GM12878 (cell line): ENCODE data around the gene TLR5. TPM values are rescaled to one million over a fixed set of nuclear protein-coding genes. Genes with fewer than 3 reads are reported as not detected.

Experiments used
- ATAC-seq: fragments of 200-7000 bp; cut with Tn5 transposase; 3 replicates; pipeline ENCODE4 v1.9.1; 2020; ENCODE audit warnings: mild to moderate bottlenecking, moderate library complexity
- BruUV-seq: library from RNA; stranded (reverse); fragments of 400-500 nt; replicated peaks from 2 replicates; lab custom pipeline; 2021; lab: Mats Ljungman, UMichigan
- CTCF ChIA-PET: fragments of 300-600 bp; sonication (Branson Sonifier 250); formaldehyde crosslinking; extraction: SDS; loops from one replicate; lab custom pipeline; 2021; ENCODE audit warnings: inconsistent platforms; lab: Yijun Ruan, JAX
- POLR2A ChIA-PET: fragments of 350-600 bp; formaldehyde crosslinking; extraction: SDS; loops from one replicate; lab custom pipeline; 2021; ENCODE audit warnings: inconsistent platforms; lab: Charles Lee
- RAD21 ChIA-PET: fragments of 300-600 bp; sonication (Branson Sonifier 250); formaldehyde crosslinking; loops from one replicate; lab custom pipeline; 2023; ENCODE audit warnings: antibody characterized with exemption; ENCODE audit not compliant: unreplicated experiment; lab: Charles Lee
- SMC1A ChIA-PET: fragments of 300-600 bp; sonication (Branson Sonifier 250); formaldehyde crosslinking; loops from one replicate; lab custom pipeline; 2023; ENCODE audit not compliant: unreplicated experiment, uncharacterized antibody; lab: Charles Lee
- DNase-seq: peaks from one replicate; pipeline ENCODE4 v3.0.0-alpha.2; 2011; ENCODE audit warnings: low read depth, low spot score
- FAIRE-seq: peaks from 3 replicates; lab custom pipeline; 2011; peaks lifted over from hg19 to GRCh38; lab: Jason Lieb, UNC
- H2AFZ ChIP-seq: 2 replicates; pipeline ENCODE4 v1.6.0; 2011; ENCODE audit warnings: low read depth, low read length, control low read depth; ENCODE audit not compliant: control insufficient read depth
- H3K27ac ChIP-seq: 2 replicates; pipeline ENCODE4 v1.5.1; 2011; ENCODE audit warnings: control low read depth; ENCODE audit not compliant: control insufficient read depth, insufficient read depth
- H3K27me3 ChIP-seq, 2 experiments: replicated peaks in 1 of 2; 2 replicates each; pipeline versions ENCODE4 v1.6.0 to v1.6.1; 2011; ENCODE audit warnings: low read length in 1 of 2; ENCODE audit not compliant: control insufficient read depth in 2 of 2, insufficient read depth in 2 of 2
- H3K36me3 ChIP-seq, 2 experiments: 2 replicates each; pipeline ENCODE4 v1.5.1; 2011; ENCODE audit warnings: low read length in 1 of 2; ENCODE audit not compliant: control insufficient read depth in 2 of 2, insufficient read depth in 2 of 2
- H3K4me1 ChIP-seq: 2 replicates; pipeline ENCODE4 v1.6.1; 2011; ENCODE audit warnings: mild to moderate bottlenecking, low read length, moderate library complexity, mixed read lengths; ENCODE audit not compliant: control insufficient read depth, insufficient read depth
- H3K4me2 ChIP-seq: 2 replicates; pipeline ENCODE4 v1.6.0; 2011; ENCODE audit warnings: control low read depth; ENCODE audit not compliant: control insufficient read depth, insufficient read depth
- H3K4me3 ChIP-seq: fragments of 200-600 bp; sonication (generic); 2 replicates; pipeline ENCODE4 v1.5.1; 2016
- H3K79me2 ChIP-seq: 2 replicates; pipeline ENCODE4 v1.6.0; 2011; ENCODE audit warnings: low read length; ENCODE audit not compliant: control insufficient read depth, insufficient read depth
- H3K9ac ChIP-seq: 2 replicates; pipeline ENCODE4 v1.8.0; 2011; ENCODE audit warnings: low read length, control low read depth, mixed read lengths; ENCODE audit not compliant: control insufficient read depth, insufficient read depth
- H3K9me3 ChIP-seq: replicated peaks from 3 replicates; pipeline ENCODE4 v1.5.1; 2011; ENCODE audit warnings: mild to moderate bottlenecking, low read length; ENCODE audit not compliant: control insufficient read depth, insufficient read depth
- H4K20me1 ChIP-seq: 2 replicates; pipeline ENCODE4 v1.6.0; 2011; ENCODE audit not compliant: control insufficient read depth, insufficient read depth
- CHD2 ChIP-seq: IDR thresholded peaks from 2 replicates; pipeline ENCODE4 v1.6.1; 2011; ENCODE audit warnings: low read depth, low read length, improper control_type of control experiment, borderline replicate concordance
- EED ChIP-seq: sonication (generic); IDR thresholded peaks from 2 replicates; pipeline ENCODE4 v1.6.1; 2016; ENCODE audit warnings: antibody characterized with exemption, low read depth
- POLR2AphosphoS2 ChIP-seq: IDR thresholded peaks from 2 replicates; pipeline ENCODE4 v1.6.1; 2011; ENCODE audit warnings: low read depth, mild to moderate bottlenecking, low read length, improper control_type of control experiment, moderate library complexity
- RAD51 ChIP-seq: fragments of 450-650 bp; IDR thresholded peaks from 2 replicates; pipeline ENCODE4 v1.6.1; 2016; ENCODE audit warnings: moderate library complexity, mild to moderate bottlenecking, inconsistent platforms
- RCOR1 ChIP-seq: conservative IDR thresholded peaks from 2 replicates; pipeline ENCODE4 v1.6.1; 2012; ENCODE audit warnings: low read depth, low read length, improper control_type of control experiment
- ZBED1 ChIP-seq: IDR thresholded peaks from 2 replicates; pipeline ENCODE4 v1.6.1; 2016; ENCODE audit warnings: borderline replicate concordance
- ZNF687 ChIP-seq: fragments of 450-650 bp; IDR thresholded peaks from 2 replicates; pipeline ENCODE4 v1.6.1; 2017; ENCODE audit warnings: mild to moderate bottlenecking, moderate library complexity
- whole genome bisulfite sequencing: methylation state at CpG from one replicate; pipeline ENCODE4 v1.1.6; 2016; ENCODE audit warnings: low lambda C conversion rate; ENCODE audit not compliant: insufficient replicate concordance, insufficient coverage; ENCODE audit errors: missing lambda C conversion rate; 5-methylcytosine and 5-hydroxymethylcytosine counted together
- in situ Hi-C: fragments of 300-500 bp; cut with MboI; formaldehyde crosslinking; loops from 9 replicates; pipeline ENCODE4 v1.14.3; 2018; ENCODE audit warnings: mixed read lengths
- intact Hi-C: fragments of 100-400 bp; cut with micrococcal nuclease; formaldehyde crosslinking; loops from one replicate; pipeline ENCODE4 v1.14.2; 2022; ENCODE audit not compliant: unreplicated experiment
- polyA plus RNA-seq, 11 experiments: library from polyadenylated mRNA; depleted of rRNA in 4 of 11; unstranded in 6 of 11; stranded (reverse) in 5 of 11; fragments of >200 nt; fragmentation: Nextera tagmentation in 4 of 11; fragmentation: Illumina TruSeq in 1 of 11; extraction: Ambion mirVana in 4 of 11; extraction: Trizol in 1 of 11; gene quantifications; 1 replicate in 1 of 11; 2 replicates in 10 of 11; pipeline versions ENCODE4 v1.2.1 to v1.2.3, GENCODE V29; 2011 to 2016; ENCODE audit warnings: inconsistent platforms in 2 of 11, missing spikeins in 2 of 11, low read depth in 1 of 11
- total RNA-seq, 4 experiments: library from RNA; depleted of rRNA in 3 of 4; stranded (reverse); fragments of >200 nt in 3 of 4; fragmentation: Illumina TruSeq in 1 of 4; extraction: Trizol in 1 of 4; gene quantifications; 2 replicates each; pipeline versions ENCODE4 v1.2.1 to v1.2.3, GENCODE V29; 2013 to 2021

TLR5 gene
- total and polyA plus RNA-seq, 10 of the 15 experiments (the other 5 are each of a cell fraction or from before 2014, with no cell fraction given) = 0.34 to 5.3 (median 0.79) TPM

- 40% methylated on average over 2 of the region's 2 CpGs for WGBS
- Histone ChIP-seq H3K27ac (no peak overlapping the region), H3K27me3 (peaks cover 0 to 12% of the 10 kb centered on the region in 2 experiments; a peak in 2 of 4 replicates), H3K4me3 (no peak overlapping the region), H3K9me3 (no peaks in the 10 kb centered on the region; the same call in 2 of the 3 replicates), H3K4me2 (no peak overlapping the region), H2AFZ (no peak overlapping the region), H3K79me2 (no peaks in the 10 kb centered on the region), H3K36me3 (no peaks in the 10 kb centered on the region), H4K20me1 (no peaks in the 10 kb centered on the region), H3K4me1 (no peaks in the 10 kb centered on the region), H3K9ac (no peak overlapping the region)
- no peak for DNase-seq
- ChIA-PET POLR2A (interaction anchor here (0.7 to 1.5 kb wide), 2 partner anchors 13 to 106 kb away, joined by 3 to 5 read pairs; no protein-coding TSS in a partner anchor), RAD21 (interaction anchor here (0.7 to 4.3 kb wide), 7 partner anchors 13 to 109 kb away, joined by 3 to 37 read pairs (median 6); no protein-coding TSS in a partner anchor), CTCF (interaction anchor here (0.6 to 17.0 kb wide), 14 partner anchors 10 to 544 kb away, joined by 3 to 406 read pairs (median 6); no protein-coding TSS in a partner anchor), SMC1A (interaction anchor here (0.7 to 7.2 kb wide), 9 partner anchors 13 to 222 kb away, joined by 3 to 218 read pairs (median 5); no protein-coding TSS in a partner anchor)
- in situ Hi-C loops (loop anchor here (25.0 kb wide), 1 partner anchor 1200 kb away; the partner anchor contains the start of gene NVL), intact Hi-C loops (loop anchor here (1.0 to 10.0 kb wide), 2 partner anchors 107 to 217 kb away; no protein-coding TSS in a partner anchor)
- no peak for FAIRE-seq
- TF ChIP-seq RCOR1 (no peak), CHD2 (no peak), EED (no peak), RAD51 (no peak), ZNF687 (no peak), ZBED1 (no peak), POLR2AphosphoS2 (no peak)
- BruUV-seq = no TSS peak
- no peak for ATAC-seq
These were observed 5.5 kb downstream of the TLR5 start for GRCh38 chr1:223137455-223138085.
